ENCODE data around the gene OSBPL7.

DNA sequence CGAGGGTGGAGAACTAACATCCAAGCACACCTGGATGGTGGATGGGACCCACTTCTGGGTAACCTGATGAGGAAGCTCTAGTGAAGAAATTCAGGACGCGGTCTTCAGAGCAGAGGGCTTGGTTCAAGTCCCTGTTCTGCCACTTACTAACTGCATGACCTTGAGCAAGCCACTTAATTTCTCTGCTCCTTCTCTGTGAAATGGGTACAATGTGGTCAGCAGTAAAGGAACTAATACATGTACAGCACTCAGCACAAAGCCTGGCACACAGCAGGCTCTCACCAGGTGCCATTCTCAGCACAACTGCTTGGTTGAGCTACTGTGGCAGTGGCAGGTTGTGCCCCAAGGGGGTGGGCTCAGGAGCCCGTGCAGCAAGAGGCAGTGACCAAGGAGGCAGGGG, 1.9 kb upstream of the OSBPL7 start:
- TF ChIP-seq EP300 (IDR thresholded peaks at IDR 0.05), result no peak
- TF ChIP-seq FOSL2 (IDR thresholded peaks at IDR 0.05), result no peak
- no peak for TF ChIP-seq FOSL2 (CRISPR knock-in tag; IDR thresholded peaks at IDR 0.05)
- TF ChIP-seq, protein P1, sequence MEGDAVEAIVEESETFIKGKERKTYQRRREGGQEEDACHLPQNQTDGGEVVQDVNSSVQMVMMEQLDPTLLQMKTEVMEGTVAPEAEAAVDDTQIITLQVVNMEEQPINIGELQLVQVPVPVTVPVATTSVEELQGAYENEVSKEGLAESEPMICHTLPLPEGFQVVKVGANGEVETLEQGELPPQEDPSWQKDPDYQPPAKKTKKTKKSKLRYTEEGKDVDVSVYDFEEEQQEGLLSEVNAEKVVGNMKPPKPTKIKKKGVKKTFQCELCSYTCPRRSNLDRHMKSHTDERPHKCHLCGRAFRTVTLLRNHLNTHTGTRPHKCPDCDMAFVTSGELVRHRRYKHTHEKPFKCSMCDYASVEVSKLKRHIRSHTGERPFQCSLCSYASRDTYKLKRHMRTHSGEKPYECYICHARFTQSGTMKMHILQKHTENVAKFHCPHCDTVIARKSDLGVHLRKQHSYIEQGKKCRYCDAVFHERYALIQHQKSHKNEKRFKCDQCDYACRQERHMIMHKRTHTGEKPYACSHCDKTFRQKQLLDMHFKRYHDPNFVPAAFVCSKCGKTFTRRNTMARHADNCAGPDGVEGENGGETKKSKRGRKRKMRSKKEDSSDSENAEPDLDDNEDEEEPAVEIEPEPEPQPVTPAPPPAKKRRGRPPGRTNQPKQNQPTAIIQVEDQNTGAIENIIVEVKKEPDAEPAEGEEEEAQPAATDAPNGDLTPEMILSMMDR (IDR thresholded peaks at IDR 0.05), result no peak
- TF ChIP-seq MAZ (IDR thresholded peaks at IDR 0.05; ENCODE audit: borderline replicate concordance, low read depth, low read length), result no peak
- TF ChIP-seq SMC3 (IDR thresholded peaks at IDR 0.05), result no peak
- no peak for TF ChIP-seq POLR2A (IDR thresholded peaks at IDR 0.05; ENCODE audit: low read length)
- TF ChIP-seq, protein P2, sequence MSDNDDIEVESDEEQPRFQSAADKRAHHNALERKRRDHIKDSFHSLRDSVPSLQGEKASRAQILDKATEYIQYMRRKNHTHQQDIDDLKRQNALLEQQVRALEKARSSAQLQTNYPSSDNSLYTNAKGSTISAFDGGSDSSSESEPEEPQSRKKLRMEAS (IDR thresholded peaks at IDR 0.05), result no peak
